ENCODE data around the gene SPEM2.

SPEM2 gene

DNA sequence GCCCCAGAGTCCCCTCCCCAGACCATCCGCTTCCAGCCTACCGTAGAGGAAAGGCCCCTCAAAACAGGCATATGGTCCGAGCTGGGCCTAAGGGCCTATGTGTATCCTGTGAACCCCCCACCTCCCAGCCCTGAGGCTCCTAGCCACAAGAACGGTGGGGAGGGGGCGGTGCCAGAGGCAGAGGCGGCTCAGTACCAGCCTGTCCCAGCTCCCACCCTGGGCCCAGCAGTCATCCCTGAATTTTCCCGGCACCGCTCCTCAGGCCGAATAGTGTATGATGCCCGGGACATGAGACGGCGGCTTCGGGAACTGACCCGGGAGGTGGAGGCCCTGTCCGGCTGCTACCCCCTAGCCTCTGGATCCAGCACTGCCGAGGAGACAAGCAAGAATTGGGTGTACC, 4.2 kb upstream of the SPEM2 start:
- DNase-seq (ENCODE audit: low read depth, low spot score), result no peak

DNA sequence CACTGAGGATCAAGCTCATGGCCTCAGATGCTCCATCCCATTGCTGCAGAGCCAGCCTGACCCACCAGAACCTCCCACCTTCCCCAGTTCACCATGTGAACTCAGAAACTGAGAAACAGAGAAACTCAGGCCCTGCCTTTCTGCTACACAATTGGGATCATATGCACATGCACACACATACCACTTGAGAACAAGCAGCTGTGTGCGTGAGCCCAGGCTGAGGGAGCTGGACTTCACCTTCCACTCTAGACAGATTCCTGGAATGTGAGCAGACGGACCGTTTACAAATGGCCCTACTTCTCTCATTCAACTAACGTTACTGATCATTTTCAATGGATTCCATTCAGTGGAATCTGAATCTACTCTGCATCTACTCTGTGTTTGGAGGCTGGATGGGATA, 1.7 kb upstream of the SPEM2 start:
- DNase-seq (ENCODE audit: low read depth, low spot score), result no peak

GRCh38 chr17:7425756-7426155, 340 bp downstream of the SPEM2 start:
- DNase-seq (ENCODE audit: low read depth, low spot score), result no peak

DNA sequence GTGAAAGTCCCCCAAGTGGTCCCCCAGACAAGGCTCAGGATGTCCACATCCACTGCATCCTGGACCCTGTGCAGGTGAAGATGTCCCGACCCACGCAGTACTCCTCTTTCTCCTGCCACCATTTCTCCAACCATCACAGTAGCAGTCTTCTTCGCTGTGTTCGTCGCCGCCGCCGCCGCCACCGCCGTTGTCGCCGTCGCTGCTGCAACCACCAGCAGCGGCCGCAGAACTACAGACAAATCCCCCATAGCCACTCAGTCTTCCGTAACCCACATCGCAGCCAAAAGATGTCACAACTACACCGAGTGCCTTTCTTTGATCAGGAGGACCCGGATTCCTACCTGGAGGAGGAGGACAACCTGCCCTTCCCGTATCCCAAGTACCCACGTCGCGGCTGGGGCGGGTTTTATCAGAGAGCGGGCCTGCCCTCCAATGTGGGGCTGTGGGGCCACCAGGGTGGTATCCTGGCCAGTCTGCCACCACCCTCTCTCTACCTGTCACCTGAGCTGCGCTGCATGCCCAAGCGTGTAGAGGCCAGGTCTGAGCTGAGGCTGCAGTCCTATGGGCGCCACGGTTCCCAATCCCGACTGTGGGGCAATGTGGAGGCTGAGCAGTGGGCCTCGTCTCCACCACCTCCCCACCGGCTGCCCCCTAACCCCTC, 917 bp downstream of the SPEM2 start:
- no peak for DNase-seq (ENCODE audit: low read depth, low spot score)

DNA sequence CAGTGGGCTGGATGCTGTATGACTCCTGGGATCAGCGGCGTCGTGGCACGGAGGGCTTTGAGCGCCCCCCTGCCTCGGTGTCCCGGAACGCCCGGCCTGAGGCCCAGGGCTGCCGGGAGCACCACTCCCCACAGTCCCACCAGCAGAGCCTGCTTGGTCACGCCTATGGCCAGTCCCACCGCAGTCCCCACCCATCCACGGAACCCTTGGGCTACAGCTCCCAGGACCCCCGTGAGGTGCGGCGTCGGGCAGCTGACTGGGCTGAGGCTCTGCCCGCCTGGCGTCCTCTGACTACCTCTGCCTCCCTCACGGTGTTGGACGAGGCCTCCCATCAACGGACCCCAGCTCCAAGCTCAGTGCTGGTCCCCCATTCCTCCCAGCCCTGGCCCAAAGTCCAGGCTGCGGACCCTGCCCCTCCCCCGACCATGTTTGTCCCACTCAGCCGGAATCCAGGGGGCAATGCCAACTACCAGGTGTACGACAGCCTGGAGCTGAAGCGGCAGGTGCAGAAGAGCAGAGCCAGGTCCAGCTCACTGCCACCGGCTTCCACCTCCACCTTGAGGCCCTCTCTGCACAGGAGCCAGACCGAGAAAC, 1.6 kb downstream of the SPEM2 start:
- no peak for DNase-seq (ENCODE audit: low read depth, low spot score)

DNA sequence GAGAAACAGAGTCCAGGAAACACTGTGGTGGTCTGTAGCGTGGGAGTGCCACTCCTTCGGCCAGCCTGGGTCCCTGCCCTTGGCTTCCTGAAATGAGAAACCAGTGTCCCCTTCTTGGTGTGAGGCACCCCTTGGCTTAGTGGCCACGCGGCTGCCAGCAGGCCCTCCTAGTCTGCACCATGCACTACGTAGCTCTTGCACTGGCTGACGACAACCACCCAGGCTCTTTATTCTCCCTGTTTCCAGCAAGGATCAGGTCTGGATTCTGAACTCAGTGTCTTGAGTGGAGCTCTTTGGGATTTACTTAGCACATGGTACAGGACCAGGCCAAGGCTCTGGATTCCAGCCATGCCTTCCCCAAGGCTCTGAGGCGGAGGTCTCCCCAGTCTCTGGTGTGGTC, 2.1 kb downstream of the SPEM2 start:
- DNase-seq (ENCODE audit: low read depth, low spot score), result no peak

DNA sequence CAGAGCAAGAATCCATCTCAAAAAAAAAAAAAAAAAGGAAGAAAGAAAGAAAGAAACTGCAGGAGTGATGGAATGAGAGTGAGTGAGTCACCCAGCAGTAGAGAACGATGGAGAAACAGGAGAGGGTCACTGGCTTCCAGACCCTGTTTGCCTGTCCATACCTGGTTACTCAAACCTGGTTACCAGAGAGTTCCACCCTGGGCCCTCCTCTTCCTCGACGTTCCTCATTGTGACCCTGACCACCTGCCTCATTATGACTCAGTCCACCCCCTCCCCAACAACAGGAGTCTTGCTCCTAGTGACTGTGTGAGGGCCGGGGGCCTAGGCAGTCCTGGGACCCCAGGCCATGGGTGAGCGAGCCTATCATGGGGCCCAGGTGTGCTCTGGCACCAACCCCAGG, 3.1 kb downstream of the SPEM2 start, which contains the start of gene SPEM3:
TSS of gene SPEM3 (plus strand) at position 301 of the 400 bp plus-strand sequence. CDS start at position 347, 46 bp downstream.
- no peak for DNase-seq (ENCODE audit: low read depth, low spot score)

GRCh38 chr17:7429722-7430121, 4.3 kb downstream of the SPEM2 start:
- no peak for DNase-seq (ENCODE audit: low read depth, low spot score)

DNA sequence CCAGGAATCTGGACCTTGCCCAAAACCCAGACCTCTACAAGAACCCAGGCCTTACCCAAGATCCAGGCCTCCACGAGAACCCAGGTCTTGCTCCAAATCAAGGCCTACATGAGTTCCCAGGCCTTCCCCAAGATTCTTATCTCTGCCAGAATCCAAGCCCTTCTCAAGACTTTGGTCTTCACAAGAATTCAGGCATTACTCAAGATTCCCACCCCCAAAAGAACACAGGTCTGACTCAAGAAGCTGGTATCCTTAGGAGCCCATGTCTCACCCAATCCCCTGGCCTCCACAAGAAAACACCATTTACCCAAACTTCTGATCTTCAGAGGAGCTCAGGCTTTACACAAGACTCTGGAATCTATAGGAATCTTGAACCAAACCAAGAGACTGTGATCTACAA, 5.8 kb downstream of the SPEM2 start:
- no peak for DNase-seq (ENCODE audit: low read depth, low spot score)

- DNase-seq (ENCODE audit: low read depth, low spot score), result no peak
These were observed 6.9 kb downstream of the SPEM2 start for GRCh38 chr17:7432296-7432695.

DNA sequence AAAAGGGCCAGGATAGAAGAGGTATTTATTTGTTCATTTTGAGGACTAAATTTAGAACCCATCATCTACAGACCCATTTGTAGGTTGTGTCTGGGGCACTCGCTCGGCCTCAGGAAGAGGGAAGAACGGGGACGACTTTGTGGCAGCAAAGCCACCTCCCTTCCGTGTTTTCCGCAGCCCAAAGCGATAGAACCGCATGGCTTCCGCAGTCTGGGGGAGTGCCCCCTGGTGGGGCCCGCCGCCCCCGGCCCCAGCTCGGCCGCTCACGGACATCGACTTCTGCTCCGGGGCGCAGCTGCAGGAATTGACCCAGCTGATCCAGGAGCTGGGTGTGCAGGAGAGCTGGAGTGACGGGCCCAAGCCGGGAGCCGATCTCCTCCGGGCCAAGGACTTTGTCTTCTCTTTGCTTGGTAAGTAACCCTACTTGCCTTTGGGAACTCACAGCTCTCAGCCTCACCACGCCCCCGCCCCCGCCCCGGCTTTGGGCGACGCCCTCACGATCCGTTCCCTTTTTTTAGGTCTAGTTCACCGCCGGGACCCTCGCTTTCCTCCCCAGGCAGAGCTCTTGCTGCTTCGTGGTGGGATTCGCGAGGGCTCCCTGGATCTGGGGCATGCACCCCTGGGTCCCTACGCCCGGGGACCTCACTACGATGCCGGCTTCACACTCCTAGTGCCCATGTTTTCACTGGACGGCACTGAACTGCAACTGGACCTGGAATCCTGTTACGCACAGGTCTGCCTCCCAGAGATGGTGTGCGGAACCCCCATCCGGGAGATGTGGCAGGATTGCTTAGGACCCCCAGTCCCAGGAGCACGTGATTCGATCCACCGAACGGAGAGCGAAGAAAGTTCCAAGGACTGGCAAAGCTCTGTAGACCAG, 10.5 kb downstream of the SPEM2 start:
- no peak for DNase-seq (ENCODE audit: low read depth, low spot score)

GRCh38 chr17:7436556-7437368, 11.3 kb downstream of the SPEM2 start:
- DNase-seq (ENCODE audit: low read depth, low spot score), result no peak

- DNase-seq (ENCODE audit: low read depth, low spot score), result no peak
These were observed 12.0 kb downstream of the SPEM2 start for GRCh38 chr17:7437369-7437863.

DNA sequence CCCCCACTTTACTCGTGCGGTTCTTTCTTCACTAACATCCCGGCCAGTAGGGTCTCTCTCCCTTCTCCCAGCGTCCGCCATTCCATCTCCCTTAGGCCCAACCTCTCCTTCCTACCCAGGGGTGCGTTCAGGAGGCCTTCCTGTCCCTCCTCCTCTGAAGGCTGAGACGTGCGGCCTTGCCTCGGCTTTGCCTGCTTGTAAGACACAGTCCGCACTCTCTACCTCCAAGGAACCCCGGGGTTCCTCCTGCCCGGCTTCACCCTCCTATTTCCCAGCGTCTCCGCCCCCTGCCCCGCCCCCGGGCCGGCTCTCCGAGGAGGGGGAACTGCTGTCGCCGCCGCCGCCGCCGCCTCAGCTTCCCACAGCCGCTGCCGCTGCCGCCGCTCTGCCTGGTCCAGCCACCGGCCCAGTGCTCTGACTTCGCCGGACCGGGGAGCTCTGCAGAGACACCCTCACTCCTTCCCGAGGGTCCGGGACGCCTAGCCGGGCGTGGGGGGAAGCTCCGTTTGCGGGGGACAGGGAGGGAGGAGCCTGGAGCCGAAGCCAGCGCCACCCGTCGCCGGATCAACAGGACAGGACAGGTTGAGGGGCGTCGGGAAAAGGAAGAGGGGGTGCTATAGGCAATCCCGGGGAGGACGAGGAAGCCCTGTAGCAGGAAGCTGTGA, 12.7 kb downstream of the SPEM2 start:
- DNase-seq (ENCODE audit: low read depth, low spot score), result no peak

- no peak for DNase-seq (ENCODE audit: low read depth, low spot score)
These were observed 13.4 kb downstream of the SPEM2 start for GRCh38 chr17:7438656-7439460.

GRCh38 chr17:7439462-7440112, 14.2 kb downstream of the SPEM2 start, which contains the start of gene FGF11:
TSS of gene FGF11 (plus strand) at chr17:7439512. CDS start at chr17:7439621, 109 bp downstream.
- DNase-seq (ENCODE audit: low read depth, low spot score), result no peak

- DNase-seq (ENCODE audit: low read depth, low spot score), result no peak
These were observed 14.9 kb downstream of the SPEM2 start for GRCh38 chr17:7440113-7440833.

DNA sequence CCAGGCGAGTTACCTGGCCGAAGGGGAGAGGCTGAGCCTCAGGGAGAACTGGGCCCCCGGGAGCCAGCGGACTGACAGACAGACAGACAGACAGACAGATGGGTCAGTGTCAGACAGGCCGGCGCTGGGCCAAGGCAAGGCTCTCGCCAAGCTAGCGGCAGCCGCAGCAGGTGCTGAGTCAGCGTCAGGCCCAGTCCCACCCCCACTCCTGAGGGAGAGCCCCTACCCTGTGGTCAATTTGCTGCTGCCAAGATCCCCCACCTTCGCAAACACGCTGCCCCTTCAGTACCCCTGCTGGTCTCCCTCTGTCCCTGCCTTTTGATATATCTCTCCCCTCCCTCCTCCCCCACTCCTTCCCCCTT, 15.4 kb downstream of the SPEM2 start:
- no peak for DNase-seq (ENCODE audit: low read depth, low spot score)

DNA sequence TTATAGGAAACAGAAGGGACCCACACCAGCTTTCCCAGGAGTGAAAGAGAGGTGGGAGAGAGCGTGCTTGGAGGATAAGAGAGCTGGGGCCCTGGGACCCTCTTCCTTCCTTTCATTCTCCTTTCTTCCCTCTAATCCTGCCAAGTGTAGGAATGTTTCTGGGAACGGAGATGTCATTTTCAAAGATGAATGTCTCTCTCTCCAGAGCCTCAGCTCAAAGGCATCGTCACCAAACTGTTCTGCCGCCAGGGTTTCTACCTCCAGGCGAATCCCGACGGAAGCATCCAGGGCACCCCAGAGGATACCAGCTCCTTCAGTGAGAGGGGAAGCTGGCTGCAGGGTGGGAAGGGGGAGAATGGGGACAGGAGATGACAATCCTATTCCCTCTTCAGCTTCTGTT, 15.8 kb downstream of the SPEM2 start:
- no peak for DNase-seq (ENCODE audit: low read depth, low spot score)

All from brain pericyte (primary cell).